Measurements from ENCODE around the gene OR10A6.

DNA sequence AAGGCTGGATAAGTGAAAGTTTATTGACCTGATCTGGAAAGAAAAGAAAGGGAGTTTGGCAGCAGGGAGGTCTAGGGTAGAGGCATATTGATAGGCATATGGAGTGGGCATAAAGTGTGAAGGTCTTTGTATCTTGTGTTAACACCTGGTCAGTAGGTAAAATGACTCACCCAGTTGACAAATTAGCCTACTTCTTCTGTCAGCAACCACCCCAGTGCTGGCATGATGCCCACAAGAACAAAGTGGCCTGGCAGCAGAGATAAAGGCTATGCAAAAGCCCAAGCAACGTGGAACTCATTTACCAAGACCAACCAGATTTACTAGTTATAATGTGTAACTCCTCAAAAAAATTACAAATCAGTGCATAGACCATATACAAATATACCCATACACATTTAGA is 5.5 kb upstream of the OR10A6 start:
- TF ChIP-seq, protein P1, sequence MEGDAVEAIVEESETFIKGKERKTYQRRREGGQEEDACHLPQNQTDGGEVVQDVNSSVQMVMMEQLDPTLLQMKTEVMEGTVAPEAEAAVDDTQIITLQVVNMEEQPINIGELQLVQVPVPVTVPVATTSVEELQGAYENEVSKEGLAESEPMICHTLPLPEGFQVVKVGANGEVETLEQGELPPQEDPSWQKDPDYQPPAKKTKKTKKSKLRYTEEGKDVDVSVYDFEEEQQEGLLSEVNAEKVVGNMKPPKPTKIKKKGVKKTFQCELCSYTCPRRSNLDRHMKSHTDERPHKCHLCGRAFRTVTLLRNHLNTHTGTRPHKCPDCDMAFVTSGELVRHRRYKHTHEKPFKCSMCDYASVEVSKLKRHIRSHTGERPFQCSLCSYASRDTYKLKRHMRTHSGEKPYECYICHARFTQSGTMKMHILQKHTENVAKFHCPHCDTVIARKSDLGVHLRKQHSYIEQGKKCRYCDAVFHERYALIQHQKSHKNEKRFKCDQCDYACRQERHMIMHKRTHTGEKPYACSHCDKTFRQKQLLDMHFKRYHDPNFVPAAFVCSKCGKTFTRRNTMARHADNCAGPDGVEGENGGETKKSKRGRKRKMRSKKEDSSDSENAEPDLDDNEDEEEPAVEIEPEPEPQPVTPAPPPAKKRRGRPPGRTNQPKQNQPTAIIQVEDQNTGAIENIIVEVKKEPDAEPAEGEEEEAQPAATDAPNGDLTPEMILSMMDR (IDR thresholded peaks at IDR 0.05) = no peak
- TF ChIP-seq POLR2AphosphoS5 (IDR thresholded peaks at IDR 0.05) = no peak
